Measurements from ENCODE around the gene ITPKB.

GRCh38 chr1:226764533-226764932 is 25.5 kb upstream of the ITPKB start:
- TF ChIP-seq CTCF (CRISPR knock-in tag; IDR thresholded peaks at IDR 0.05) (no peak), TFAP4 (IDR thresholded peaks at IDR 0.05; ENCODE audit: borderline replicate concordance, low read depth) (no peak), ZNF431 (CRISPR knock-in tag; IDR thresholded peaks at IDR 0.05; ENCODE audit: borderline replicate concordance, low read depth) (no peak), JUN (CRISPR knock-in tag; IDR thresholded peaks at IDR 0.05) (no peak), HDAC1 (CRISPR knock-in tag; IDR thresholded peaks at IDR 0.05) (no peak), ZNF432 (CRISPR knock-in tag; IDR thresholded peaks at IDR 0.05; ENCODE audit: borderline replicate concordance) (no peak), SYNCRIP (IDR thresholded peaks at IDR 0.05; ENCODE audit: insufficient read depth, low read depth, low read length) (no peak), MEIS2 (CRISPR knock-in tag; IDR thresholded peaks at IDR 0.05) (no peak), REXO4 (CRISPR knock-in tag; IDR thresholded peaks at IDR 0.05; ENCODE audit: borderline replicate concordance) (no peak), KDM4B (CRISPR knock-in tag; IDR thresholded peaks at IDR 0.05) (no peak), ZBTB33 (CRISPR knock-in tag; IDR thresholded peaks at IDR 0.05) (no peak), ESRRA (CRISPR knock-in tag; IDR thresholded peaks at IDR 0.05; ENCODE audit: low read depth) (no peak), FOSL2 (CRISPR knock-in tag; IDR thresholded peaks at IDR 0.05) (no peak), EZH2 (conservative IDR thresholded peaks at IDR 0.05; ENCODE audit: low read depth, low read length) (no peak)
